Endothelial cell of umbilical vein (primary cell): ENCODE measurements around the gene TMEM119. TPM values are rescaled to one million over a fixed set of nuclear protein-coding genes. Genes with fewer than 3 reads are reported as not detected.

ENCODE experiments used
- BruUV-seq: library from RNA; stranded (reverse); fragments of 400-500 nt; replicated peaks from 2 replicates; lab custom pipeline; 2021; lab: Mats Ljungman, UMichigan
- CTCF ChIA-PET: fragments of 300-600, 350-600 bp; sonication (Branson Sonifier 250); formaldehyde crosslinking; loops from one replicate; lab custom pipeline; 2021; ENCODE audit warnings: antibody characterized with exemption, inconsistent platforms; lab: Charles Lee
- POLR2A ChIA-PET: fragments of 300-600, 350-600 bp; sonication (Branson Sonifier 250); formaldehyde crosslinking; loops from one replicate; lab custom pipeline; 2021; ENCODE audit warnings: antibody characterized with exemption, inconsistent platforms; lab: Charles Lee
- DNase-seq: peaks from one replicate; pipeline ENCODE4 v3.0.0-alpha.2; 2011; ENCODE audit warnings: low read depth, low spot score
- FAIRE-seq: peaks from 2 replicates; lab custom pipeline; 2011; peaks lifted over from hg19 to GRCh38; lab: Jason Lieb, UNC
- H2AFZ ChIP-seq: 2 replicates; pipeline ENCODE4 v1.6.0; 2012; ENCODE audit warnings: low read depth, low read length, control low read depth, inconsistent platforms
- H3K27ac ChIP-seq: 2 replicates; pipeline ENCODE4 v1.5.1; 2011; ENCODE audit warnings: low read depth, mild to moderate bottlenecking, control low read depth, low read length, moderate library complexity; ENCODE audit not compliant: insufficient read depth
- H3K27me3 ChIP-seq, 2 experiments: 2 replicates each; pipeline versions ENCODE4 v1.6.0 to v1.6.1; 2011; ENCODE audit warnings: low read length in 2 of 2, mixed read lengths in 1 of 2; ENCODE audit not compliant: control insufficient read depth in 2 of 2, insufficient read depth in 2 of 2
- H3K36me3 ChIP-seq, 2 experiments: 2 replicates in 1 of 2; 3 replicates in 1 of 2; pipeline ENCODE4 v1.5.1; 2011; ENCODE audit warnings: low read length in 2 of 2, mild to moderate bottlenecking in 1 of 2, moderate library complexity in 1 of 2; ENCODE audit not compliant: control insufficient read depth in 2 of 2, insufficient read depth in 2 of 2; ENCODE audit errors: extremely low read depth in 1 of 2
- H3K4me1 ChIP-seq: 3 replicates; pipeline ENCODE4 v1.5.1; 2011; ENCODE audit warnings: mild to moderate bottlenecking, low read length; ENCODE audit not compliant: control insufficient read depth, insufficient read depth; ENCODE audit errors: extremely low read depth
- H3K4me2 ChIP-seq: 2 replicates; pipeline ENCODE4 v1.6.1; 2011; ENCODE audit warnings: low read length, control low read depth, mixed read lengths; ENCODE audit not compliant: insufficient read depth
- H3K4me3 ChIP-seq, 3 experiments: fragments of 200-600 bp in 1 of 3; sonication (generic), shearing (Covaris generic) in 1 of 3; replicated peaks in 1 of 3; 2 replicates each; pipeline ENCODE4 v1.5.1; 2011 to 2016; ENCODE audit warnings: control low read depth in 3 of 3, low read length in 3 of 3, mild to moderate bottlenecking in 2 of 3, inconsistent platforms in 1 of 3, low read depth in 1 of 3, moderate library complexity in 1 of 3; ENCODE audit not compliant: insufficient read depth in 1 of 3
- H3K79me2 ChIP-seq: 2 replicates; pipeline ENCODE4 v1.6.0; 2012; ENCODE audit warnings: low read length, inconsistent platforms; ENCODE audit not compliant: control insufficient read depth, insufficient read depth
- H3K9ac ChIP-seq: replicated peaks from 2 replicates; pipeline ENCODE3; 2011; ENCODE audit warnings: low read length, control low read depth; ENCODE audit not compliant: insufficient read depth; ENCODE audit errors: extremely low read depth
- H3K9me1 ChIP-seq: replicated peaks from 3 replicates; pipeline ENCODE4 v1.6.0; 2011; ENCODE audit warnings: mild to moderate bottlenecking, low read length; ENCODE audit not compliant: control insufficient read depth, insufficient read depth; ENCODE audit errors: extremely low read depth
- H3K9me3 ChIP-seq: replicated peaks from 2 replicates; pipeline ENCODE4 v1.5.1; 2012; ENCODE audit warnings: low read length, inconsistent platforms; ENCODE audit not compliant: control insufficient read depth, insufficient read depth
- H4K20me1 ChIP-seq: replicated peaks from 2 replicates; pipeline ENCODE3; 2011; ENCODE audit warnings: mild to moderate bottlenecking, low read length; ENCODE audit not compliant: control insufficient read depth, insufficient read depth; ENCODE audit errors: extremely low read depth
- EZH2 ChIP-seq: IDR thresholded peaks from 2 replicates; pipeline ENCODE4 v1.6.1; 2012; ENCODE audit warnings: borderline replicate concordance, low read depth, mild to moderate bottlenecking, moderate library complexity, low read length, inconsistent platforms; ENCODE audit not compliant: severe bottlenecking
- FOS ChIP-seq: IDR thresholded peaks from 2 replicates; pipeline ENCODE4 v1.6.1; 2011; ENCODE audit warnings: mild to moderate bottlenecking, low read length, moderate library complexity, borderline replicate concordance; ENCODE audit not compliant: insufficient read depth
- GATA2 ChIP-seq: IDR thresholded peaks from 2 replicates; pipeline ENCODE4 v1.7.0; 2011; ENCODE audit warnings: low read depth, mild to moderate bottlenecking, moderate library complexity, mixed read lengths, low read length; ENCODE audit not compliant: insufficient read length, insufficient read depth
- JUN ChIP-seq: IDR thresholded peaks from 2 replicates; pipeline ENCODE4 v1.6.1; 2011; ENCODE audit warnings: borderline replicate concordance, low read depth; ENCODE audit not compliant: insufficient read length, insufficient read depth
- MYC ChIP-seq: IDR thresholded peaks from one replicate; pipeline ENCODE4 v1.6.1; 2011; ENCODE audit warnings: mild to moderate bottlenecking, low read depth, low read length
- POLR2A ChIP-seq: IDR thresholded peaks from 2 replicates; pipeline ENCODE4 v1.6.1; 2012; ENCODE audit warnings: low read depth, mild to moderate bottlenecking, control low read depth, low read length
- POLR2AphosphoS5 ChIP-seq: IDR thresholded peaks from 2 replicates; pipeline ENCODE4 v1.6.1; 2012; ENCODE audit warnings: low read depth, mild to moderate bottlenecking, control low read depth, low read length, moderate library complexity; ENCODE audit not compliant: insufficient read depth
- dilution Hi-C: fragments of 300-500 bp; cut with MboI; formaldehyde crosslinking; loops from one replicate; pipeline ENCODE4 v1.15.0; 2019; ENCODE audit warnings: low sequenced_read_pairs; ENCODE audit not compliant: extremely low pct_ligation_motif_present
- intact Hi-C: fragments of 100-400 bp; cut with micrococcal nuclease; formaldehyde crosslinking; loops from one replicate; pipeline ENCODE4 v1.10.0; 2022
- polyA plus RNA-seq, 4 experiments: library from polyadenylated mRNA; depleted of rRNA in 3 of 4; stranded (reverse) in 3 of 4; unstranded in 1 of 4; fragments of >200 nt; gene quantifications; 2 replicates each; pipeline versions ENCODE4 v1.2.1 to v1.2.3, GENCODE V29; 2011 to 2012; ENCODE audit warnings: missing spikeins in 1 of 4
- total RNA-seq: library from RNA; stranded (reverse); gene quantifications from 2 replicates; pipeline ENCODE4 v1.2.3, GENCODE V29; 2021

Gene TMEM119
- total and polyA plus RNA-seq, 2 donors (not counting 3 experiments of a cell fraction or from before 2014, with no cell fraction given) = not detected

DNA sequence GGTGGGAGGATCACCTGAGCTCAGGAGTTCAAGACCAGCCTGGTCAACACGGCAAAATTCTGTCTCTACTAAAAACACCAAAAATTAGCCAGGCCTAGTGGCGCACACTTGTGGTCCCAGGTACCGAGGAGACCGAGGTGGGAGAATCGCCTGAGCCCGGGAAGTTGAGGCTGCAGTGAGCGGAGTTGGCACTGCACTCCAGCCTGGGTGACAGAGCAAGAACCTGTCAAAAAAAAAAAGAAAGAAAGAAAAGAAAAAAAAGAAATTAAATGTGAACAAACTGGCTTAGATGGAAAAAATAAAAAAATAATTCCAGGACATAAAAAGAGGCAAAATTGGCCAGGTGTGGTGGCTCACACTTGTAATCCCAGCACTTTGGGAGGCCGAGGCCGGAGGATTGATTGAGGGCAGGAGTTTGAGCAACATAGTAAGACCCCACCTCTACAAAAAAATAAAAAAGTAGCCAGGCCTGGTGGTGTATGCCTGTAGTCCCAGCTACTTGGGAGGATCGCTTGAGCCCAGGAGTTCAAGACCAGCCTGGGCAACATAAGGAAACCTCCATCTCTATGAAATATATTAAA, 3.5 kb downstream of the TMEM119 start:
- CTCF ChIA-PET = interaction anchor here (0.7 kb wide), 1 partner anchor 23 kb away, joined by 3 read pairs; no protein-coding TSS in a partner anchor

DNA sequence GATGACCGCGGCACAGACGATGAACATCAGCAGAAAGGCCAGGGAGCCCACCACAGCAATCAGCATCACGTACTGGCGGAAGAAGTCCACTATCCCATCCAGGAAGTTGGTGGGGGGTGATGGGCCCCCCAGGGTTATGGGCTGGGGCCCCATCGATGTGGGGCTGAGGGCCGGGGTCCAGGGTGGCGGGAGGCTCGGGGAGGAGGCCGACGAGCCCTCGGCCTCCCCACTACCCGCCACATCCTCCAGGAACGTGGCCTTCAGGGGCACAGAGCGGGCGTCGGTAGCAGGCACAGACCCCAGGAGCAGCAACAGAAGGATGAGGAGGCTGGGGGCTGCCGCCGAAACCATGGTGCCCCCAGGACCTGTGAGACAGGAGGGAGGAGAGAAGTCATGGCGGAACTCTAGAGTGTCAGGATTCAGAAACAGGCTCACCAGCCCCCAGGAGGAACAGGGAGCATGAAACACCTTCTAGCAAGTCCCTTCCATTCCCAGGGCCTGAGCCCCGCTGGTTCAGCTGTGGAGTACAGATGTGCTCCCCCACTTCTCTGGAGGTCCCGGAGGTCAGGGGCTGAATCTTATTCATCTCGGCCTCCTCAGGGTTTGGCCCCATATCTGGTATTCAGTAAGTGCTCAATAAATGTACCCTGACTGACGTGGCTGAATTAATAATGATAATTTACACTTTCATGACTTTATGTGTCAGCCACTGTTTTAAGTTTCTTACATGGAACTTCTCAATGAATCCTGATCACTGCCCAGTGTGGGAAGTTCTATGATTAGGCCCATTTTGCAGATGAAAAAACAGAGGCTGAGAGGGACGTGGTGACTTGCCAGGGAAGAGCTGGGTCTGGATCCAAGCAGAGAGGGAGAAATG, 5.6 kb downstream of the TMEM119 start:
- CTCF ChIA-PET = no interaction called here
- FAIRE-seq = no peak

More for the DNA sequence above, 3.5 kb downstream of the TMEM119 start:
- Histone ChIP-seq H2AFZ (no peak overlapping the region), H3K27me3 (peaks cover 0 to 2% of the 10 kb centered on the region in 2 experiments), H3K4me3 (no peak overlapping the region), H4K20me1 (no peaks in the 10 kb centered on the region), H3K79me2 (no peaks in the 10 kb centered on the region), H3K4me1 (no peaks in the 10 kb centered on the region), H3K27ac (no peak overlapping the region), H3K9me1 (no peaks in the 10 kb centered on the region), H3K4me2 (no peak overlapping the region), H3K36me3 (no peaks in the 10 kb centered on the region), H3K9me3 (no peaks in the 10 kb centered on the region), H3K9ac (no peak overlapping the region)
- intact Hi-C loops (no loop called here), dilution Hi-C loops (no loop called here)
- DNase-seq (no peak), FAIRE-seq (no peak)
- POLR2A ChIA-PET = no interaction called here
- TF ChIP-seq FOS = no peak
- no peak for TF ChIP-seq POLR2AphosphoS5
- no peak for TF ChIP-seq MYC
- no peak for TF ChIP-seq JUN
- BruUV-seq = no TSS peak

More for the DNA sequence above, 5.6 kb downstream of the TMEM119 start:
- Histone ChIP-seq H3K79me2 (no peaks in the 10 kb centered on the region), H2AFZ (no peak overlapping the region), H3K4me3 (no peak overlapping the region), H3K27me3 (peaks cover 0 to 4% of the 10 kb centered on the region in 2 experiments), H3K27ac (no peak overlapping the region), H4K20me1 (no peaks in the 10 kb centered on the region), H3K4me2 (no peak overlapping the region), H3K9ac (no peak overlapping the region), H3K4me1 (no peaks in the 10 kb centered on the region), H3K36me3 (no peaks in the 10 kb centered on the region), H3K9me3 (no peaks in the 10 kb centered on the region), H3K9me1 (no peaks in the 10 kb centered on the region)
- dilution Hi-C loops (no loop called here), intact Hi-C loops (no loop called here)
- BruUV-seq = no TSS peak
- POLR2A ChIA-PET = no interaction called here
- TF ChIP-seq GATA2 (no peak), EZH2 (no peak), POLR2A (no peak), POLR2AphosphoS5 (no peak), MYC (no peak), FOS (no peak)
- DNase-seq = no peak
